CMK (cell line): ENCODE data around the gene VSIR.
A peak's percentile ranks its signal among the peaks of the same experiment; 100 is the strongest.

Experiments used
- DNase-seq: peaks from one replicate; pipeline ENCODE4 v3.0.0-alpha.2; 2010; ENCODE audit warnings: low read depth

VSIR gene

DNA sequence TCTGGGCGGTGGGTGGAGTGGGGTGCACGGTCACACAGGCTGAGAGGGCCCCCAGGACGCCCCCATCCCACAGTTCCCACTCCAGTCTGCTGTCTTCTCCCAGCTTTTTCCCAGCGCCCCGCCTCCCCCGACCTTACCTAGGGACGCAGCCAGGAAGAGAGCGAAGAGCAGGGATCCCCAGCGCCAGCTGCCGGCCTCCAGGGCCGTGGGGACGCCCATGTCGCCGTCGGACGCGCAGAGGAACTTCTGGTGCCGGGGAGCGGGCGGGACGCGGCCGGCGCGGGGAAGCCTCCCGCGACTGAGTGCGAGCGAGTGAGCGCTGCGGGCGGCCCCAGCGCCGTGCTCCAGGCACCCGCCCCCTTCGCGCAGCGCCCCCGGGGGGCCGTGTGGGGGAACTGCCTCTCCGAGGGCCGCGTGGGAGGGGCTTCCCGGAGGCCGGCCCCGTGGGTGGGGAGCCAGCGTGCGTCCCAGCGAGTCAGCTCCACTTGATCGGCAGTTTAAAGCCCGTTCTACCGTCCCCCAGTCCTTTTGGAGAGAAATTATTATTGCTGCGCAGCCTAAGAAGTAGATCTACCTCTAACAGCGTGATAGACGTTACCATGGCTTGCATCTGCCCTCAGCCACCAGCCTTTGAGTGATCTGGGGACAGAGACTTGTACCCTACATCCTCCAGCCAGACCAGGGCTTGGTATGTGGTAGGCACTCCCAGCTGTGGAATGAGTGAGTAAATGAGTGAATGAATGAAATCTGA lies at the start of gene VSIR:
VSIR (minus strand) TSS at position 300 of the 751 bp plus-strand sequence; CDS start at position 219, 81 bp downstream.
- DNase-seq: peak; percentile 78

DNA sequence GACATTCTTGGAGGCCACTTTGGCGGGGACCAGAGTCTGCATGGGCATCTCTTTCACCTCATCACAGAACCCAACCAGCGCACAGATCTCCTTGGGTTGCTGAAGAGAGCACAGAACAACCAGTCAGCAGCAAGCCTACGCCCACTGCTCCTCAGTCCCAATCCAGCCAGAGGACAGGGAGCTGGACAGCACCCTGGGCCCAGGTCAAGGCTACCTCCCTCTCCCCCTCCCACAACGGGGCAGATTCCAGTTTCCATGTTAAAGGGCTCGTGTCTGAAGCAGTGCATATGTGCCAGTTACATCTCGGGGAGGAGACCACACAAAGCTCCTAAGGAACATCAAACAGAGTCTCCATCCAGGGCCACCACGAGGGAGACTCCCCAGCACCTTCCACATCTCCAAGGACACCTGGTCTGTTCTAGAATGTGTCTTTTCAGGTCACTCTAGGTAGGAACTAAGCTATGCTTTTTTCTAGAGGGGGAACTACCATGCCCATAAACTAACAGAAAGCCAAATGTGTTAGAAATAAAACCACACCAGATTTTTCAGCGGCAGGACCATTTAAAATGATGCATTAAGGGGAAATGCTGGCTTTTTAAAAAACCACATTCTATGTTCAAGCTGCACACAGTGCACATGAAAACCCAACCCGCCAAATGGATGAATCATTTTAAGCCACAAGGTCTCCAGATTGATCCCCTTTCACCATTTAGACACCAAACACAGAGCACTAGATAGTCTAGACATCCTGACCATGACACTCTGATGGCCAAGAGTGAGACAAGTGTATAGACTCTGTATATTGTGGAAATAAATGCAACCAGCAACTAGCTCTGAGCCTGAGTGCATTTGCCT lies 48.8 kb upstream of the VSIR start:
- DNase-seq: no peak

DNA sequence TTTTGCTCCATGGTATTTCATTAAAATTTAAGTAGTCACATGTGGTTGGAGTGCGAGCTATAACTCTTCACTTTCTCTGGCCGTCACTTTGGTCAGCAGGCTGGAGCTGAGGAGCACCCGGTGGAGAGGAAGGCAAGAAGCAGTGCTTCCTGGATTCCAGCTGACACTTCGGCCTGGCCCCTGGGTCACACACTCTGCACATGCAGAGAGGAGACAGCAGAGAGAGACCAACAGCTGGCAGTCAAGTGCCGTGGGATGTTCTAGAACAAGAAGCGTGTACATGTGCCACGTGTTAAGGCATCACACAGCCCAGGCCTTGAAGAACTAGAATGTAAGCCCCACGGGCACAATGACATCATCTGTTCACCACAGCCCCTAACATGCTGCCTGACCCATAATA lies 47.6 kb upstream of the VSIR start:
- DNase-seq: no peak

DNA sequence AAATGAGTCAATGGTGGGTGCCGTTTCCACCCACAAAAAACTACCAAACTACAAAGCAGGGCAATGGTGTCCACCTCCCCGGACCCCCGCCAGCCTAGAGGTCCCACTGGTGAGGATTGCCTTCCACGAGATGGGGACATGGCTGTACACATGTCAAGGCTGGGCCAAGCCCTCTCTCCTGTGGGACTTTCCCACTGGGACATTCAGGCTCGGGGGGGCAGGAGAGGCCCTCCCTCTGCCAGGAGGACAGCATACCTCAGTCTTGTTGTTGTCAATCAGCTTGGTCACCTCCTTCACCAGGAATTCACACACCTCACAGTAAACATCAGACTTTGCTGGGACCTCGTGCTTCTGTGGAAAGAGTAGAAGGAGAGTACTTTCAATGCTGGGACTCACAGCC lies 46.7 kb upstream of the VSIR start:
- DNase-seq: no peak

DNA sequence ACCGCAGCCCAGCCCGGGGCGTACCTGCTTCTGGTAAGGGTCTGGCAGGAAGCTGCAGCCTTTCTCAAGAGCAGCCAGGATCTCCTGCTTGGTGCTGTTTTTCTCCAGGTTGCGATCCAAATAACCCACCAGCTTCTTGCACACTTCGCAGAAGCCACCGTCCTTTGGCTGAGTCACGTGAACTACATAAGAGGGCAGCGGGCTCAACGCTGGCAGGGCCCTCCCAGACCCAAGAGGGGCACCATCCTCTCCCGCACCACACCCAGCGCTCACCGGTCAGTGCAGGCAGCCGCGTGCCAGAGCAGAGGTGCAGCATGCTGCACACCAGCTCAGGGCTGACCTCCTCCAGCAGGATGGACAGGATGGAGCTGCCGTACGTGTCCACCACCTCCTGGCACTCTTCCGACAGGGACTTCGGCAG lies 46.1 kb upstream of the VSIR start:
- DNase-seq: no peak

DNA sequence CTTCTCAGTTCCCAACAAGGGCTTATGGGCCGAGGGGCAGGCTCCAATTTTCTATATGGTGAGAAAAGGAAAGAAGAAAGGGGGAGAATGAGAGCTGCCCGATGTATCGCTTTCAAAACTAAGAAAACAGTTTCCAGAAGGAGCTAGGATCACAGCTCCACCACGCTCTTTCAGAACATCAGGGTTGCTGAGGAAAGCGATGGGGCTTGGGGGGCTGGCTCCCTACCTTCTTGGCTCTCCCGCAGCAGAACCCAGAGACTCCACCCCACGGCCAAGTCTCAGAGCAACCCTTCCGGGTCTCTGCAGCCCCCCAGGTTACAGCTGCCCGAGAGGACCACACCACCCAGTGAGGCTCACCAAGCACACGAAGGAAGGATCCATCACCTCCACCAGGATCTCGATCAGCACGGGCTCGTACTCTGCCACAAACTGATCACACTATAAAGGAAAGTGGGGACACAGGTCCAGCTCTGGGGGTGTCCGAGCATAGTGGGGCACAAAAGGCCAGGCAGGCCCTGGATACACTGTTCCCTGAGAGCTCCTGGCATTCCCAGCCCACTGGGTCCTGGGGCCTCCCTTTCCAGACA lies 45.4 kb upstream of the VSIR start:
- DNase-seq: no peak

DNA sequence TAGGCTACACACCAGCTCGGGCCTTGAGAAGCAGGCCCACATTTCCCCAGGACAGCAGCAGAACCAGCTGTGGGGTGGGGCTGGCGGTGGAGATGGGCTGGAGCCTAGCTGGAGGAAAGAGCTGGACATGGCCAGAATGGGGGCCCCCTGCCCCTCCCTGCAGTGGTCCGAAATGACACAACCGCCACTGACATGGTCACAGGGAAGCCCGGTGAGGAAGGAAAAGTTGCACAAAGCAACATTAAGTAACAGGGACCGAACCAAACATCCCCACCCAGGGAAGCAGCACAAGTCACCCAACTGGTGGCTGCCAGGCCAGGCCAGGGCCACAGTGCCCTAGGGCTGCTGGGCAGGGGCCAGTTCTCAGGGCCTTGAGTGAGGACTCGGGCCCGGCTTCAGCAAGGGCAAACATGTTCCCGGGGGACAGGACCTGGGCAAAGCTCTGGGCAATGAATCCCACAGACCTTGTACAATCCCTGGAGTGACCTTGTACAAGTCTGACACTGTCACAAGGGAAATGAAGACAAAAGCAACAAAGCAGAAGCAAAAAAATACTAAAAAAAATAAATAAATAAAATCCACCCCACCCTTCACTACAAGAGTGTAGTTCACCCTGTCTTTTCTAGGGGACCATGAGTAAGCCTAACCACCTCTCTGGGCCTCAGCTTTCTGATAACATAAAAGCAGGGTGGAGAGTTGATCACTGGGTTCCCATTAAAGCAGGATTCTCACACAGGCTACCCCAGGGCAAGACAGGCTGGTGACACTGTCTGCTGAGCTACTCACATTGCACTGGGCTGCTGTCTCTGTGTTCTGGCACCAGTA lies 44.7 kb upstream of the VSIR start:
- DNase-seq: no peak

DNA sequence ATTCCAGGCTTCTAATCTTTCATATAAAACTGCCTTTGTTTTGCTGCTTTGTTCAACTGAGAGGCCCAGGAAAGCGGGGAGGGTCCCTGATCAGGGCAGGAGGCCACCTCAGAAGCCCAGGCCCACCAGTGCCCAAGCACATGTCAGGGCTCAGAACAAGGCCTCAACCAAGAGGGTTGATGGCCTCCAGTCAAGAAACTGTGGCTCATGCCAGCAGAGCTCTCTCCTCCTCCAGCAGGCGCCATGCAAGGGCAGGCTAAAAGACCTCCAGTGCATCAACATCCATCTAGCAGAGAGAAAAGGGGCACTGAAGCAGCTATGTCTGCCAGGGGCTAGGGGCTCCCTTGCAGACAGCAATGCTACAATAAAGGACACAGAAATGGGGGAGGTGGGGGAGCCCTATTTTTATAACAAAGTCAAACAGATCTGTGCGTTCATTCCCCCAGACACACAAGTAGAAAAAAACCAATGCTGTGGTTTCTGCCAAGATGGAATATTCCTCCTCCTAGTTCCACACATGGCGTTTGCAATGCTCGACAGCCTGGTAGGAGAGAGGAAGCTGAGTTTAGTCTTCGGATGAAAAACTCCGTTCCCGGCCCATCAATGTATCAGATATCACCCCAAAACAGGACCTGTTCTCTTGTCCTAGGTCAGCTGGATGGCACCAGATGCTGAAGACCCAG lies 43.8 kb upstream of the VSIR start:
- no peak for DNase-seq

DNA sequence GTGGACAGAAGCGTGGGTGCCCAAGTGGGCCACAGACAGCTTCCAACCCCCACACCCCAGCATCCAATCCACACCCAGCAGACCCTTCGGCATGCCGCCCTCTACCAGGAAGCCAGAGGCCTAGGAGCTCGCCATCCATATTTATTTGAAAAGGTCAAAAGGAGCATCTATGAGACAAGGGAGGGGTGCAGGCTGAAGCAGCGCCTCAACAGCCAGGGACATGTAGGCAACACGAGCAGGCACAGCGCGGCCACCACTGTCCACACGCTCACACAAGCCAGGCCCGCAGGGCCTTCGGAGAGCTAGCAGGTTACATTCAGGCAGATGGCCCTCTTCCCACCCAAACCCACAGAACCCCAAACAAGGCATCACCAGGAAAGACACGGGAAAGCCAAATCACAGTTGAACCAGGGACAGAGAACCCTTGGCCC lies 43.1 kb upstream of the VSIR start:
- no peak for DNase-seq

DNA sequence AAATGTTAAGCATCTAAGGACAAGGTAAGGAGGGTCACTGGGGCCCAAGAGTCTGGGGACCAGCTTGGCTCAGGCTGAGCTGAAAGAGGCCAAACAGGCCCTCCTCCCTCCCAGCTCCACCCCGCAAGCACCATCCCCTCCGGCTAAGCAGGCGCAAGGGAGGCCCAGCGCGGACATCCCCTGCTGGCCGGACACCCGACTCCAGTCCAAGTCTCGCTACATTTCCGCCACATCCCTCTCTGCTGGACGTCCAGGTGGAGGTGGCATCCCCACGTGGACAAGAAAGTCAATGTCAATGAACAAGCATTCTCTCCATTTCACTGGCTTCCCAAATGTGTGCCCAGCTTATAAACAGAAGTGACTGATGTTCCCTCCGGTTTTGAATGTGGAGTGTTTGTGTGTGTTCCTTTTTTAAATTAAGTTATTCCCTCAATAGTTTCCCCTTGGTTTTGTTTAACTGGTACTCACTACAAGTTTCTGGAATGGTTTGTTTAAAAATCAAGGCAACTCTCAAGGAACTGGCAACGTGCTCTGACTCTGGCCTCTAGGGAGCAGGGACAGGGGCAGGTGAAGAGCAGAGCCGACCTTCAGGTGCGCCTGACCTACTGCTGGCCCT lies 42.3 kb upstream of the VSIR start:
- no peak for DNase-seq

DNA sequence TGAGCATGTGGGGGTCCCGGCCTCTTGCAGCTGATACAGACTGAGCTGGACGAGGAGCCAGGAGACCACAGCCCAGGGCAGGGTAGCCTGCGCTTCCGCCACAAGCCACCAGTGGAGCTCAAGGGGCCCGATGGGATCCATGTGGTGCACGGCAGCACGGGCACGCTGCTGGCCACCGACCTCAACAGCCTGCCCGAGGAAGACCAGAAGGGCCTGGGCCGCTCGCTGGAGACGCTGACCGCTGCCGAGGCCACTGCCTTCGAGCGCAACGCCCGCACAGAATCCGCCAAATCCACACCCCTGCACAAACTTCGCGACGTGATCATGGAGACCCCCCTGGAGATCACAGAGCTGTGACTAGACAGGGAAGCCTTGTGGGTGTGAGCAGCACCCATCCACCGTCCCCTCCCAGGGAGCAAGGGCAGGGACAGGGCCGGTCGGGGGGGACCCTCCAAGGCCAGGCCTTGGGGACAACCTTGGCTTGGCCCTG lies 41.6 kb upstream of the VSIR start:
- no peak for DNase-seq

DNA sequence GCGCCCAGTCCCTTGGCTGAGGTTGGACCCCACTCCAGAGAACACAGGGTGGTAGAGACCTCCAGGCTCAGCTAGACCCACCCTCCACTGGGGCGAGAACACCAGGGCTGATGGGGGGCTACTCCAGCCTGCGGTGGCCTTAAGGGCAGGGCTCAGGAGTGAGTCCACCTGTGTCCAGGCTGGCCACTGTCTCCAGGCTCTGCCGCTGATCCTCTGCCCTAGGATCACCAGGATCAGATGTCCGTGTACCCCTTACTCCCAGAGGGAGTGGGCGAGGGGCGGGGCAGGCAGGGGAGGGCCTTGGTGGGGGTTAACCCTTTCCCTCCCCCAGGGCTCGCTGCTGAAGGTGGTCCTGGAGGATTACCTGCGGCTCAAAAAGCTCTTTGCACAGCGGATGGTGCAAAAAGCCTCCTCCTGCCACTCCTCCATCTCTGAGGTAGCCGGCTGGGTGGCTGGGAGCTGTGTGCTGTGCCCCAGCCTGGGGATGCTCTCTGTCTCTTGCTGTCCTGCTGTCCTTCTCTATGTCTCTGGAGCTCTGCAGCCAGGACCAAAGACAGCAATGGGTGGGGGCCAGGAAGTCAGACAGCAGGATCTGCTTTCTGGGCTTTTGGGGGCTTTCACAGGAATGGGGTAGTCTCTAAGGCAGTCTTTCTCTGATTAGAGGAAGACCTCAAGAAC lies 39.7 kb upstream of the VSIR start:
- DNase-seq: no peak

DNA sequence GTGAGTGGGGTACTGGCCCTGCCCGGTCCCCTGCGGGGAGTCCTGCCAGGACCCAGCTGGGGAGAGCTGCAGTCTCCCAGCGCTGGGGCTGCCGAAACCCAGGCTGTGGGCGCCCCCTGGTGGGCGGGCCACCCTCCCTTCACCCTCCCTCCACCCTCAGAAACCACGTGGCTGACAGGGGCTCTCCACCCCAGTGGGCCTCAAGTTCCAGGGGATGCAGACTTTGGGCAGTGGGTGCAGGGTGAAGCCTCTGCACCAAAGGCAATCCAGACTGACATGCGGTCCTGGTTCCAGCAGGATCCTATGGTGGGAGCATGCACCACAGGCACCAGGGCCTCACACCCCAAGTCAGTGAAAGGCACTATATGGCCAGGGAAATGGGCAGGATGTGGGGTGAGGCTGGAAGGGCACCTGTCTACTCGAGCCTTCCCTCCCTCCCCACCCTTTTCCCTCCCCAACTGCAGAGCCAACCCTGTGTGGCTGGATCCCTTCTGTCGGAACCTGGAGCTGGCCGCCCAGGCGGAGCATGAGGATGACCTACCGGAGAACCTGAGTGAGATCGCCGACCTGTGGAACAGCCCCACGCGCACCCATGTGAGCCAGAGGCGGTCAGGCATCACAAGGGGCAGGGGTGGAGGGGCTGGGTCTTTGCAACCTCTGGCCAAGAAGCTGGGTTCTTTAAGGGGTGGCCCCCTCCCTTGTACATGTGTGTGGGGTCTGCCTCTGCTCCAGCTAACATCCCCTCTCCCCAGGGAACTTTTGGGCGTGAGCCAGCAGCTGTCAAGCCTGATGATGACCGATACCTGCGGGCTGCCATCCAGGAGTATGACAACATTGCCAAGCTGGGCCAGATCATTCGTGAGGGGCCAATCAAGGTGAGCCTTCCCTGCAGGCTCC lies 38.9 kb upstream of the VSIR start:
- DNase-seq: peak; percentile 49

DNA sequence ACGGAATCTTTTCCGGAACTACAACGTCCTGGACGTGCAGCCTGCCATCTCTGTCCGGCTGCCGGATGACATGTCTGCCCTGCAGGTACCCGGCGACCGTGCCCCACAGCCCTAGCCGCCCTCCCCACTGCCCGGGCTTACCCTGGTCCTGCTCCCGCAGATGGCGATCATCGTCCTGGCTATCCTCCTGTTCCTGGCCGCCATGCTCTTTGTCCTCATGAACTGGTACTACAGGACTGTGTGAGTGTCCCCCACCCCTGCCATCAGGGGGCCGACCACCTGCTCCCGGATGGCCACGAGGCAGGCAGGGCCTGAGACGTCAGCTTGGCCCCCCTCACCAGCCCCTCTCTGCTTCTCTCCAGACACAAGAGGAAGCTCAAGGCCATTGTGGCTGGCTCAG lies 38.0 kb upstream of the VSIR start:
- no peak for DNase-seq

DNA sequence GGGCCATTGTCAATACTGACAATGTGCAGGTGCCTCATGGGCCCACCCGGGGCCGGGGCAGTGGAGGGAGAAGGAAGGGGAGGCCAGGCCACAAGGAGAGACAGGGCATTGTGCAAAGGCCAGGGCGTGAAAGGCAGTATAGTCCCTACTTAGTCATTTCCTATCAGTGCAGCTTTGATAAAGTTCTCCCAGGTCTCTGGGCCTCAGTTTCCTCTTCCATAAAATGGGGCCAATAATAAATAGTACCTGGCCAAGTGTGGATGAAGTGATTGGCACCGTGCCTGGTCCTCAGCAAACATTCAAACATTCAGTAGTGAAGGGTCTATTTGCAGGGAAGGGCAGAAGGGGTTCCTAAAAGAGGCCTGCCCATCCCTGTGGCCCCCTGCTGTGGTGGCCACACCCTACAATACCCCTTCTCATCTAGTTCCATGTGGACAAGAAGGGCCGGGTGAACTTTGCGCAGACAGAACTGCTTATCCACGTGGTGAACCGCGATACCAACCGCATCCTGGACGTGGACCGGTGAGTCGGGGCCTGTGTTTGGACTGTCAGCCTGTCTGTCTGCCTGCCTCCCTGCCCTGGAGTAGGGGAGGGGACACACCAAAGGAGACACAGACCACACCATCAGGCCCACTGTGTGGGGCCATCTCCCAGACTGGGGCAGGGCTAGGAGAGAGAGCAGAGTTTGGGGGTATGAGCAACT lies 36.9 kb upstream of the VSIR start:
- DNase-seq: no peak

DNA sequence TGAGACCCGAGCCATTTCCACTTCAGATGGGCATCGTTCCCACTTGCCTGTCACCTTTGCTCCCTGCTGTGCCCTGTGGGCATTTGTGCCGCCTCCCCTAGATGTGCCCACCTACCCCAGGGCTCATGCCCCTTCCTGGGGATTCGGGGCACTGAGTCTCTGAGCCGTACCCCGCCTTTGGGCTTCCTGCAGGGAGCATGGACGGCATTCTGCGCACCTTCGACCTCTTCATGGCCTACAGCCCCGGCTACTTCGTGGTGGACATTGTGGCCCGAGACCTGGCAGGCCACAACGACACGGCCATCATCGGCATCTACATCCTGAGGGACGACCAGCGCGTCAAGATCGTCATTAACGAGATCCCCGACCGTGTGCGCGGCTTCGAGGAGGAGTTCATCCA lies 36.3 kb upstream of the VSIR start:
- DNase-seq: no peak

DNA sequence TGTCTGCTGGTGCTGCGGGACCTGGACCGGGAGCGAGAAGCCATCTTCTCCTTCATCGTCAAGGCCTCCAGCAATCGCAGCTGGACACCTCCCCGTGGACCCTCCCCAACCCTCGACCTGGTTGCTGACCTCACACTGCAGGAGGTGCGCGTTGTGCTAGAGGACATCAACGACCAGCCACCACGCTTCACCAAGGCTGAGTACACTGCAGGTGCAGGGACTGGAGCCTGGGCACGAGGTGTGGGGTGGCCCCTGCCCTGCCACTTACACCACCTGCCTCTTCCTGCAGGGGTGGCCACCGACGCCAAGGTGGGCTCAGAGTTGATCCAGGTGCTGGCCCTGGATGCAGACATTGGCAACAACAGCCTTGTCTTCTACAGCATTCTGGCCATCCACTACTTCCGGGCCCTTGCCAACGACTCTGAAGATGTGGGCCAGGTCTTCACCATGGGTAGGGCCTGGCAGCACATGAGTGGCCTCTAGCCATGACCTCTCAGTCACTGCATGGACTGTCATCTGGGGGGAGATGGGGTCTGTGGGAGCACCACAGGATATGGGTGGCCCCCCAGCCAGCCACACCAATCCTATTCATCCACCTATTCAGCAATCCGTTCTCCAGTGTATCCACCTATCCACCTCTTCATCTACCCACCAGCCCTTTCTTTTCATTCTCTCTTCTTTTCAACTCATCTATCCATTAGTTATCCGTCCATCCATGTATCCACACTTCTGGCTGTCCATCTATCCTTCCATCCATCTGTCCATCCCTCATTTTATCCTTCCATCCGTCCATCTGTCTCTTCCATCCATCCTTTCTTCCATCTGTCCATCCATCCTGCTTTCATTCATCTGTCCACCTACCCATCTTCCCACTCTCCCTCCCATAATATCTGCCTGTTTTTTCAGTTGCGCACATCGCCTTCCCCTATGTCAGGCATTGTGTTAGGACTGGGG lies 34.5 kb upstream of the VSIR start:
- no peak for DNase-seq
